NCI-H1694 (cell line): ENCODE results near the gene PPP1R3G.

Experiments
- DNase-seq: peaks from one replicate; lab custom pipeline; 2025; lab: John Stamatoyannopoulos, UW

PPP1R3G gene

DNA sequence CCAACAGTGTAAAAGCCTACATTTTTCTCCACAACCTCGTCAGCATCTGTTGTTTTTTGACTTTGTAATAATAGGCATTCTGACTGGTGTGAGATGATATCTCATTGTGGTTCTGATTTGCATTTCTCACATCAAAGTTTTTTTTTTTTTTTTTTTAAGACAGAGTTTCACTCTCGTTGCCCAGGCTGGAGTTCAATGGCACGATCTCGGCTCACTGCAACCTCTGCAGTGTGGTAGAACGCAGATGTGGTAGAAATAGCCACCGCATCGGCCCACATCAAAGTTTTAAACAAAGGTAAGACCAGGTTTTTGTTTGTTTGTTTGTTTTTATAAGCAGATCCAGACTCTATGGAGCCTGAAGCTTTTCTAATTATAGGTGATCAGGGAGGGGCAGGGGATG is 12.7 kb upstream of the PPP1R3G start:
- DNase-seq, result no peak

DNA sequence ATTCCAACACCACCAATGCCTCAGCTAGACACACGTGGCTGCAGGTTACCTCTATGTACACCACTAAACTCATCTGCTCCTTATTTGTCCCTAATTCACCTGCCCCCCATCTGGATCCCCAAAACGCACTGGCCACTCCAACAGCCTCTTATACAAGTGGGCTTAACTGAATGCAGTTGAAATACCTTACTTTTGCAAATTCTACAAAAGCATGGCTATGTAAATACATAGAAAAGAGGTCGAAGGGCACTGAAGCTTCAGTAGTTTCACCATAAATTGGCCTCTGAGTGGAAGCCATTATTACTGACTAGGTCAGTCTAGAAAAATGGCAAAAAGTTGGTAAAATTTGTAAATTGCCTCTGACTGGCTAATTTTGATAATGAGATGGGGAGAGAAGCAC is 11.1 kb upstream of the PPP1R3G start:
- no peak for DNase-seq

DNA sequence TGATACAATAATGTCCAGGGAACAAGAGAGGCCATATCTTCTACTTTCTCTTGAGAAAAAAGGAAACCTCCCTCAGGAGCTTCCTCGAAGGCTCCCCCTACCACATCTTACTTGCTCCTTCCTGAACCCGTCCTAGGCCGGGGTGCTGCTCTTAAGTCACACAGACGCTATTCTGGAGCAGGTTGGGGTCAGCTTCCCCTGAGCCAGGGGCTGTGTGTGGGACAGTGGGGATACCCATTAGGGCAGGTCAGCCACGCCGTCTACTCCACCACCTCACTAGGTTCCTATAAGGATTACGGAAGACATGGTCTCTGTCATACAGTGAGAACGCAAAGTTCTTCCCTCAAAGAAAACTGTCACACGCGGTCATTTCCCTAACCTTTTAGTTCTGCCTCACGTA is 8.2 kb upstream of the PPP1R3G start:
- DNase-seq, result no peak

DNA sequence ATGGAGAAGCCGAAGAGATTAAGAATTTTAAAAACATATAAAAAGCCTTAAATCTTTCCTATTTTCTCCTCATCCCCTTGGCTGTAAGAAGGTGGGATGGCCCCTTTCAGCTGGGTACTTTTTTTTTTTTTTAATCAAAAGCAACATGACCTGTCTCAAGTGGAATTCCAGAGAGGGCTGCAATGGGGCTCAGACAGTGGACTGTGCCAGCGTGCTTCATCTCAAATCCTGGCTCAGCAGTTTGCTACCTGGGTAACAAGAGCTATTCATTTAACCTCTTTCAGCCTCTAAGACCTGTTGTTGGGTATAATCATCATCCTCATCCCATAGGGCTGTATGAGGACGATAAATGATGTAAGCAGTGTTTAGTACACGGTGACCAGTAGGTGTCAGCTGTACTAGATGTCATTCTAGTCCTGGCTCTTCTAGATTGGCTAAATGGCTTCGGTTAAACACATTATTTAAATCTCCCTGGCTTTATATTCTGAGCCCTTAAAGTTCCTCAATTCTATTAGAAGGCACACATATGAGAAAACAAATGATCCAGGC is 6.9 kb upstream of the PPP1R3G start:
- DNase-seq, result no peak

DNA sequence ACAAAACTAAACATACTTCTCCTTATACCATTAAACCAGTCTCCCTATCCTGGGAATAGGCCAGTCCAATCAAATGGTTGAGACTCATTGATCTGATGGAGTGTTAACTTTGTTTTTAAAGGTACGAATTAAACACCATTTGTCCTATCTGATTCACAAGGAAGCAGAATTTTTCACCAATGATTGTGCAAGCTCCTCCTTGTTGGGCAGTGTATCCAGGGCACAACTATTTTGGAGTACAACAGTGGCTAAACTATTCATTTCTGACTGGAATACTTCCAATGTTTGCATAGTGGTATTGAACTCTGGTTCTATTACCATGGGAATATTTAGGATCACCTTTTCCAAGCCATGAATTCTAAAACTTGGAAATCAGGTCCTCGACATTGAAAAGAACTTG is 5.4 kb upstream of the PPP1R3G start:
- DNase-seq, result no peak

DNA sequence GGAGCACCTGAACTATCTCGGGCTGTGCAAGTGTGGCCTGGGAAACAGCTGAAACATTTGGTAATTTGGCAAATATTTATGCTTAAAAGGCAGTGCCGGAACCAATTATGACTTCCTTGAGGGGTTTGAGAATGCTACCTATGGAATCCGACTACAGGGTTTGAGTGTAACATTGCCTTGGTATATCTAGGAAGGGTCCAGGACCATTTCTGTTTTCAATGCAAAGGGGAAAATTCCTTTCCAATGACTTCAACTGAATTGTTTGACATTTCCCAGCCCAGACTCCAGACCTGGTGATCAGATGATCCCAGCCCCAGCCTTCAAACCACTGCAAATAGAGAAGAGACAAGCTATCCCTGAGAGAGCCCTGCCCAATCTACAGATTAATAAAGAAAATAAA is 4.6 kb upstream of the PPP1R3G start:
- DNase-seq, result no peak

DNA sequence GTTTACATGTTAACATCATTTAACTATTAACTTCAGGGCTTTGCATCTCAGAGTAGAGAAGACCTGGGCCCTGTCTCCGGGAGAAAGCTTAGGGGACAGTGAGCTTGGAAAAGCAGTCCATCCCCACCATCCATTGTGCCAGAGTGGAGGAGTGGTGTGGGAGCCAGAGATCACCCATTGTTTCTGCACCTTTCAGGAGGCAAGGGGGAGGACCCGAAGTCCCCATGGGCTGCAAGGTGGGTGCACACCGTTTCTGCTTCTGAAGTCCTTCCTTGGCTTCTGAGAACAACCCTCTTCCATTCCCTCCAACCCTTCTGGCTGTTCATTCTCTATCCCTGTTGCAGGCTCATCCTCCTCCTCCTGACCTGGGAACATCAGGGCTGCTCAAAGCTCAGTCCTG is 4.0 kb upstream of the PPP1R3G start:
- no peak for DNase-seq

DNA sequence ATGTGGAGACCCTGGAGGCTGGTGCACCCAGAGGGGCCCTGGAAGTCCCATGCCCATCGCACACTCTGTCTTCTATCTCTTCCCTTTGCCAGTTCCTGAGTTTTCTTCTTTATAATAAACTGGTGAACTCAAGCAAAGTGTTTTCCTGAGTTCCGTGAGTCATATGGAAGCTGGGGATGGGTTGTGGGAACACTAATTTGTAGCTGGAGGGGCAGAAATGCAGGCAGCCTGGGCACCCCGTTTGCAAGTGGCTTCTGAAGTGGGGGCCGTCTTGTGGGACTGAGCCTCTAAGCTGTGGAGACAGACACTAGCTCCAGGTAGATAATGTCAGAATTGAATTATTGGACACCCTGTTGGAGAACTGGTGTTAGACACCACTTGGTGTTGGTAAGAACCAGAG is 3.2 kb upstream of the PPP1R3G start:
- no peak for DNase-seq

DNA sequence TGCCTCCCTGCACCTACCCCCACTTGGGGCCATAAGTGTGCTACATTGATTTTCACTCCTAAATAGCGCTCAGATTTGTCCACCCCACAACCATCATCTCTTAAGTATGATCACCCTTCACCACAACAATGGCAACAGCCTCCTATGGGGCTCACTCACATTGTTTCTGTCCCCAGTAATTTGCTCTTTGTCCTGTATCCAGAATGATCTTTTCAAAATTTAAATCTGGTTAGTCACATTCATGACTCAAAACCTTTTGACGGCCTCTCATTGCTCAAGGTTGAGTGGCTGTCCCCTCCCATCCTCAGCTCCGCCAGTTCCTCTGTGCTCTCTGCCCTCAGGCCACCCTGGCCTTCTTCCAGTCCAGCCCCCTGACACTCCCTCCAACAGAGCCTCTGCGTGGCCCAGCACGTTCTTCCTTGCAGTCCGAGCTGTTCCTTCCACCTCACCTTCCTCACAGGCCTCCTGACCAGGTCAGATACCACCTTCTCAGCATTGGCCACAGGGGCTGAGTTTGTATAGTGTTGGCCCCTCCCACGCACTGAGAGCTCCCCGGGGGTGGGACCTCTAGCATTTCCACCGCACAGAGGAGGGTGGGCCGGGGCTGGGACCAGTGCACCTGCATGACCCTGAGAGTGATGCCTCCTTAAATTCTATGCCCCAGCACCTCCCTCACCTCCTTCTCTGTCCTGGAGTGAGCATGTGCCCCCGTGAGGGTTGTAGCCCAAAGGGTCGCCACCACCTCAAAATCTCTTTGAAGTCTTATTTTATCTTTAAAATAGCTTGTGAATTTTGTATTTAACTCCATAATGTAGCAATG is 2.4 kb upstream of the PPP1R3G start:
- DNase-seq, result no peak

DNA sequence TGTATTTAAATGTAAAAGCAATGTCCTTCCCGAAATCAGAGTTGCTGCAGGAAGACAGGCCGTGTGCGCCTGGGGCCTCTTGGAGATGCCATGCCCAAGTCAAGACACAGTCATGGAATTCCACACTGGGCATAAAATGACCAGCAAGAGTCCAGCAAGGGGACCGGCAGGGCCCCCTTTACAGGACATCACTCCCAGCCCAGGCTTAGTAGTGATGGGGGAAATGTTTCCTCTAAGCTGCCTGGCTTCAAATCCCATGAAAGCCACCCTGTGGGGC is 1.9 kb upstream of the PPP1R3G start:
- DNase-seq, result no peak

DNA sequence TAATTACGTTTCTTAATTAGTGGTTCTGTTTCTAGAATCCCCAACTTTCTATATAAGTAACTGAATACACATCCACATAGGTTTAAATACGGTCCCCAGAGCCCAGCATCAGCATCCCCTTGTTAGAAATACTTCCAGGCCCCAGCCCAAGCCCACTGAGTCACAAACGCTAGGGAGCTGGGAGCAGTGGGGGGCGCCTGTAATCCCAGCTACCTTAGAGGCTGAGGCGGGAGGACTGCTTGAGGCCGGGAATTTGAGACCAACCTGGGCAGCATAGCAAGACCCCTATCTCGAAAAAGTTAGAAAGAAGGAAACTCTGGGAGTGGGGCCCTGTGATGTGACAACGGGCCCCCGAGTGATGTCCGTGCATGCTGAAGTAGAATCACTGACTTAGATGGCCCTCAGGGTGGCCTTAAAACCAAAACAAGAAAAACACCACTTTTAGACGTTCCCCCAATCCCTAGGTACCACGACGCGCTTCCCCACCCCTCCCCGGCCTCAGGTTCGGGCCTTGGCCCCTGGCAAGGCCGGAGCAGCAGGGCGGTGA is 1.3 kb upstream of the PPP1R3G start:
- DNase-seq, result no peak

DNA sequence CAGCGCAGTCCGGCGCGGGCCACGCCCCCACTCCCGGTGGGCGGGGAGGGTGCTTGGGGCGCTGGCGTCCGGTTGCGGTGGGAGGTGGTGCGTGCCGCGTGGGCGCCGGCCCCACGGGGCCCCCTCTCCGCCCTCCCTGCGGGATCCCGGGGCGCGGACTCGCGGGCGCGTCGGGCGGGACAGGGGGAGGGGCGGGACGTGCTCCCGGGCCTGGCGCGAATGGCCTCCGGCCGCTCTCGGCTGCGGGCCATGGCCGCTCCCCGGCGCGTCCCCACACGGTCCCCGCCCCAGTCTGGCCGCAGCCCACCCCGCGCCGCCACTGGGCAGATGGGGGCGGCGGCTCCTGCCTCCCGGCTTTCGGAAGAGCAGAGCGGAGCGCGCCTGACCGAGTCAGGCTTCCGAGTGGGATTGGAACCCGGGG is 771 bp upstream of the PPP1R3G start:
- DNase-seq, result no peak

DNA sequence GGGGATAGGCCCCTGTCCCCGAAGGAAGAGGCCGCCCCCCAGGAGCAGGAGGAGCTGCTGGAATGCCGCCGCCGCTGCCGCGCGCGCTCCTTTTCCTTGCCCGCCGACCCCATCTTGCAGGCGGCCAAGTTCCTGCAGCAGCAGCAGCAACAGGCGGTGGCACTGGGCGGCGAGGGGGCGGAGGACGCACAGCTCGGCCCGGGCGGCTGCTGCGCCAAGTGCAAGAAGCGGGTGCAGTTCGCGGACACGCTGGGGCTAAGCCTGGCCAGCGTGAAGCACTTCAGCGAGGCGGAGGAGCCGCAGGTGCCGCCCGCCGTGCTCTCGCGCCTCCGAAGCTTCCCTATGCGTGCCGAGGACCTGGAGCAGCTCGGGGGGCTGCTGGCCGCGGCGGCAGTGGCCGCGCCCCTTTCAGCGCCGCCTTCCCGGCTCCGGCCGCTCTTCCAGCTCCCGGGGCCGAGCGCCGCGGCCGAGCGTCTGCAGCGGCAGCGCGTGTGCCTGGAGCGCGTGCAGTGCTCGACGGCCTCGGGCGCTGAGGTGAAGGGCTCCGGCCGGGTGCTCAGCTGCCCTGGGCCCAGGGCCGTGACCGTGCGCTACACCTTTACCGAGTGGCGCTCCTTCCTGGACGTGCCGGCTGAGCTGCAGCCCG is 630 bp downstream of the PPP1R3G start:
- DNase-seq, result no peak

DNA sequence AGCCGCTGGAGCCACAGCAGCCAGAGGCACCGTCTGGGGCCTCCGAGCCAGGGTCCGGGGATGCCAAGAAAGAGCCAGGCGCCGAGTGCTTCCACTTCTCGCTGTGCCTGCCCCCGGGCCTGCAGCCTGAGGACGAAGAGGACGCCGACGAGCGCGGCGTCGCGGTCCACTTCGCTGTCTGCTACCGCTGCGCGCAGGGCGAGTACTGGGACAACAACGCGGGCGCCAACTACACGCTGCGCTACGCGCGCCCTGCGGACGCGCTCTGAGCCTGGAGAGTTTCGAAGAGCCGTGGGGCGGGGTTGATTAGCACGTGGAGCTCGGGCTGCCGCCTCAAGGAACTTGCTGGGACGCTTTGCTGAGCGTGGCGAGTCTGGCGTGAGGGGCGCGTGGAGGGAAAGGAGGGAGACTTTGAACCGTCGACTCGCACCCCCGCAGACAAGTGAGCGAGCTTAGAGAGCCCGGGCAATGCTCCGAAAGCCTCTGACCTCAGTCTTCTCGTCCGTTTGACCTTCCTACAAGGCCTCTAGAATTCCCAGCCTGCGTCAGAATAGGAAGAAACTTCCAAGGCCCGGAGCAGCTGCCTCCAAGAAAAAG is 1.3 kb downstream of the PPP1R3G start:
- no peak for DNase-seq

DNA sequence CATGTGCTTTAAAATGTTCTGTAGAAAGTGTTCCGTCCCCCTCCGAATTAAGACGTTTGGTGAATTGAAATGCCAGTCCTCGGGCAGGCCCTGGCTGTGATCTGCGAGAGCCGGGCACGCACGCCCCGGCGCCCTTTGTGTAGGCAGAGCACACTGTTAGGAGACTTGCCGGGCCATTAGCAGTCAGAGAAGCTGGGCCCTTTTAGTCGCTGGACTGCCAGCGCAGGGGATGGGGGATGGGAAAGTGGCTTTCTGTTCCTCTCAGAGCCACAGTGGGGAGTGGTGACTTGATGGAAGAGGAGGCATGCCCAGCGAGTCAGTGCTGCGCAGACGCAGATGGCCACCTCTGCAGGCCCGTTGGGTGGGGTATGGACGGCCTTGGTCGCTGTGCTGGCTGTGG is 2.2 kb downstream of the PPP1R3G start:
- no peak for DNase-seq

DNA sequence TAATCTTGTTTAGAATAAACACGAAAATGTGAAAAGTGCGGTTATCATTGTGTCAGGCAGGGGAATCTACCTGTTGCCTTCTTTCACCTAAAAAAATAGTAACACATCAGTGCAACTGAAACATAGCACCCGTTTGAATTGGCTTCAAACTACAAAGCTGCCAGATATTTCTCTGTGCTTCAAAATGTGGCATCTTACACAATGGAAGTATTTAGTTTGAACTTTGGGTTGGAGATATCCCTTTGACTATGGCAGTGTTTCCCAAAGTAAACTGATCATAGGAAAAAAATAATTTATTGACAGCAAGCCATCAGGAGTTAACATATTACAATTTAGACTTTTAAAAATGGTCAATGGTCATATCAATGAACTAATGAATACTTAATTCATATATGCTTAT is 3.6 kb downstream of the PPP1R3G start:
- no peak for DNase-seq

DNA sequence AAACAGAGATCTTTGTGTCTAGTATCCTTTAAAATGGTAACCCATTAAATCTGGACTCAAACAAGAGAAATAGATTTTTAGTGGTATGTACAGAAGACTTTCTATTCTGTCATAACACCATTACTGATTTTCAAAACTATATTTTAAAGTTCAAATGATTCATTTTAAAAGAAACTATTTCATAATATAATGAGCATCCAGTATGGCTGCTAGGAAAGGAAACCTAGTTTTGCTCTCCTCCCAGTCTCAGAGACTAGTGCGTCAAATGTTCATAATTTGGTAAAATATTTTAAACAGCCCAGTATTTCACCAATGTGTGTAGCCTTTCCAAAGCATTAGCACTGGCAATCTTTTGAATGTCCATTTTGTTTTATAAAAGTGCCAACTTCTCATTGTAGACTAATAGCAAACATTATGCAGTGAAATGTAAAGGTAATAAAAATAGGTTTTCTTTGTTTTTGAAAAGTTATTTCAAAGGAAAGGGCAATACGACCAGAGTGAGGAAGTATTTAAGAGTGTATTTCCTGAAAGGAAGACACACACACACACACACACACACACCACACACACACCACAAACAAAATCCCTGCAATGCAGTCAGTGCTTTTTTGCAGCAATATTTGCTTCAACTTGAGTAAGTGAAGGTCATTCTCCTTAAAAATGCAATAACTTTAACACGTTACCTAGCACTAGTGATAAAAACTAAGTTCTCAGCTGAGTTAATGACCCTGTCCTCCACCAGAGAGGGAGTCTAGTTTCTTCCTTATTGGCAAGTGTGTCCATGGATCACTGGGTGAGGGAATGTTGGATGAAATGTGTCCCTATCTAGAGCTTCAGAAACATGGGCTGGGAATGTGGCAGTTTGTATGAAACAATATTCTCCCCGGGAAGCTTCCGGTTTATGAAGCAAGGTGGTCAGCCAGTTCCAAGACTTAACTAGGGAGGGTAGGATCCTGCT is 4.6 kb downstream of the PPP1R3G start:
- DNase-seq, result no peak

DNA sequence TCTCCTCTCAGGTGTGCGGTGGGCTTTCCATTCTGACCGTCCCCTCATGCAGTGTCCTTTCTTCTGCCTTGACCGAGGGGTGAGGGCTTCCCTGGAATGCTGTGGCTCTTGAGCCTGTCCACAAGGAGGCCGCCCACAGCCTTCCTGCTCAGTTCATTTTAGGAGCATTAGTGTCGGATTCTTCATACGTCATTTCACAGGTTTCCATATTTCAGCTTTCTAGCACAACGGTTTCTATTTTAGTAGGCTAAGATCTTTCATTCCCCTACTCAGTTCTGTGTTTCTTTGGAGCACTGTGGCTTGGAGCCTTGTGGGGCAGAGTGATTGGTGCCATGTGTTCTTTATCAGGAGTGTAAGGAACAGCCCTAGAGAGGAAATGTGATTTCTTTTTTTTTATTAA is 5.5 kb downstream of the PPP1R3G start:
- no peak for DNase-seq

DNA sequence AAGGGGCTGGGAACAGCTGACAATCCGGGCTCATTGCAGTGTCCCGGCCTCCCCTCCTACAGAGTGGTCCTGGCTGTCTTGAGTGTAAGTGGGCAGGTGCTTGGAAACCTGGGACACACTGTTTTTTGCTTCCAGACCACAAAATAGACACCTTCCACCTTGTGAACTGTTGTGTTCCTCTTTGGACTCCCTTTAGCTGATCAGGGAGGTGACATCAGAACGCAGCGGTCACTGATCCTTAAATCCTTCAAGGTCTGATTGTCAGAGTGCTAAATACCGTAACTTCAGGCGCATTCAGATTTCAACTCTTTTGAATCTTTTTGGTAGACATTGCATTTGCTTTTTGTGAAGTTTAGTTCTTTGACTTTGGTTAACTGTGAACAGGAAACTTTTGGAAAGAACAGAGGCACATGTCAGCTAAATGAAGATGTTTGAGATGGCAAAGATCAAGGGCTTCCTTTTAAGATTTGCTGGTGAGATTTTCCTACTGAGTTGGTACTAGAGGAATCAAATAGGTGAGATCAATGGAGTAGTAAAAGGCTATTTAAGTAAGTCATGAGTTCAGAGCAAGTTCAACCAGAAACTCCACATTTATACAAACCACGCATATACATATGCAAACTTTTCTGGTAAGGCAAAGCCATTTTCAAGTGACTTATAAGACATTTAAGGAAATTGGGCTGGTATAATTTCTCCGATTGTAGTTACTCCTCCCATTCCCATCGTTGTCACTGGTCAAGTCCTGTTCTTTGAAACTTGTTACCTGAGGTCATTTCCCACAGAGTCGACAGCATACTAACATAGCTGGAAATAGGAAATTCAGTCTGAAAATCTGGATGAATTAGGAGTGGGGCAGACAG is 6.3 kb downstream of the PPP1R3G start:
- no peak for DNase-seq

DNA sequence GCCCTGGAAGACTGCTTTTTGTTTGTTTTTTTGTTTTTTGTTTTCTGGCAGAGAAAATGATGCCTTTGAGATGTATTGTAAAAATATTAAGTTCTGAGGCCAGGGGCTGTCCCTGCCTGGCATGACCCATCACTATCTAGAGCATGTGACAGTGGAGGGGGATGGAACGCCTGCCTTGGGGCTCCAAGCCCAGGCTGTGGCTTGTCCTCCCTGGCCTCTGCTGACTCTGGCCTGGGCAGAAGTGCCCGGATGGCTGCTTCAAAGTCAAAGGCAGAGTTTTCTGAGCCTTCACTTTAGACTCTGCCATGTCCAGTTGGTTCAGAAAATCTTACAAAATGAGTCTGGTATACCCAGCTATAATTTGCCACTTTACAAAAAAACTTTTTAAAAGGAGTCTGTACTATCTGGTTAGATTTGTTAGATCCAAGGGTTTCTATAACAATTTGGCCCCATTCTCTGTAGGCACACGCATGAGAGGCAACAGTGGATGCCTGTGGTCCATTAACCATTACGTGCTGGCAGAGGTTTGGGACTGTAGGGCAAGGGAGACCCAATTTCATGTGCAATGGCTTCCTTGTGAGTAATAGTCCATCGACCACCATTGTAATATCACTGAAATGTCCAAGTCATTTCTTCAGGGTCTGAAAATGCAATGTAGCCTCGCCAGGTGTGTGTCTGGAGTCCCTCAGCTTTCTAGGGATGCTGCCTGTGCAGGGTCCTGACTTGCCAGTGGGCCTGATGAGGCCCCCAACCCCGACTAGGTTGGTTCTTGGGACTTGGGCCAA is 8.3 kb downstream of the PPP1R3G start:
- DNase-seq, result no peak
